HT-29 (cell line): Measurements from ENCODE around the gene PMVK. TPM values are rescaled to one million over a fixed set of nuclear protein-coding genes. Genes with fewer than 3 reads are reported as not detected.
A peak's percentile ranks its signal among the peaks of the same experiment; 100 is the strongest.
"Not testable (repeated sequence)": the region's sequence is repeated elsewhere in the genome, so short reads cannot be mapped to it uniquely, and the experiment has no call there.

Source experiments
- DNase-seq: peaks from one replicate; pipeline ENCODE4 v3.0.0-alpha.2; 2015; ENCODE audit warnings: low spot score
- total RNA-seq: library from RNA; depleted of rRNA; stranded (reverse); fragments of >200 nt; shearing (Covaris generic); gene quantifications from 2 replicates; pipeline ENCODE4 v1.2.3, GENCODE V29; 2014; rRNA removed

Gene PMVK
- 15.7 and 18.9 TPM in 2 replicates for total RNA-seq

DNA sequence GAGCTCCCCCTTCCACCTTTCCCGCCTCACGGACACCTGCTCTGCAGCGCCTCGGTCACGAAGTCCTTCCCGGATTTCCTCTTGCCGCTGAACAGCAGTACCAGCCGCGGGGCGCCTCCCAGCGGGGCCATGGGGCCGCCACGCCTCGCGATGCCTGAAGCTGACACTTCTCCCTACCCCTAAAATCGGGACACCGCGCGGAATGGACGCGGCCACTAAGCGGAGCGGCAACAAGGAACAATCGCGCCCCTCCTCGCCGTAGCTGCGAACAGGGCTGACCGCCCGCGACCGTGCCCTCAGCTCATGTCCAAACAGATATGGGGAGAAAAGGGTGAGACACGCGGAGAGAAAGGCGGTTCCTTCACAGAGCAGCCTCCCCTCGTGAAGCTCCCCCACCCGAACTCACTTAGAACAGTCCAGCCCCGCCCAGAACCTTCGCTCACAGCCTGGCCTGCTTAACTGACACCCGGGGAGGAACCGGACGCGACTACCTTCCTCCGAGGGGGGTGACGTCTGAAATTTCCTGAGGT is at the start of gene PMVK:
Gene PMVK (minus strand): TSS at position 165 of the 530 bp plus-strand sequence. CDS start 34 bp downstream, at position 131.
- peak; percentile 97 for DNase-seq

DNA sequence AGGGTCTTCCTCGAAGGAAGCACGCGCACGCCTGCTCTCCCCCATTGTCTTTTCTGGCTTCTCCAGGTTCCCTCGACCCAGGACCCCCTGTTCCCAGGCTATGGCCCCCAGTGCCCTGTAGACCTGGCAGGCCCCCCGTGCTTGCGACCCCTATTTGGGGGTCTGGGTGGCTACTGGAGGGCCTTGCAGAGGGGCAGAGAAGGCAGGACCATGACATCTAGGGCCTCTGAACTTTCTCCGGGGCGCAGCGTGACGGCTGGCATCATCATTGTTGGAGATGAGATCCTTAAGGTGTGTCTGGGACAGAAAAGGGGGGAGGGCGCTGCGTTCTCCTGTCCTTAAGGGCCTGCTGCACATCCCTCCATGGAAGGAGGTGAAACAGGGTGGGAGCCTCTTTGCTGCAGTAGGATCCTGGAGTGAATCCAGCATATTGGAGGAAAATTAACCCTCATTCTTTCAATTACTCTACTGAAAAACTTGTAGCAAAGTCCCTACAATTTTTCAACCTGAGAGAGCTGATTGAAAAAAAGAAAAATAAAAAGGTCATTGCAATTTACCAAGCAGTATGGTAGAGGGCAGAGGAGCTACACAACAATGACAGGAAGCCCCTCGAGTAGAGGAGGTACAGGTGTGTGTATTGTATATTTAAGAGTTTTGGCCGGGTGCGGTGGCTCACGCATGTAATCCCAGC is 47.4 kb upstream of the PMVK start:
- DNase-seq: no peak

DNA sequence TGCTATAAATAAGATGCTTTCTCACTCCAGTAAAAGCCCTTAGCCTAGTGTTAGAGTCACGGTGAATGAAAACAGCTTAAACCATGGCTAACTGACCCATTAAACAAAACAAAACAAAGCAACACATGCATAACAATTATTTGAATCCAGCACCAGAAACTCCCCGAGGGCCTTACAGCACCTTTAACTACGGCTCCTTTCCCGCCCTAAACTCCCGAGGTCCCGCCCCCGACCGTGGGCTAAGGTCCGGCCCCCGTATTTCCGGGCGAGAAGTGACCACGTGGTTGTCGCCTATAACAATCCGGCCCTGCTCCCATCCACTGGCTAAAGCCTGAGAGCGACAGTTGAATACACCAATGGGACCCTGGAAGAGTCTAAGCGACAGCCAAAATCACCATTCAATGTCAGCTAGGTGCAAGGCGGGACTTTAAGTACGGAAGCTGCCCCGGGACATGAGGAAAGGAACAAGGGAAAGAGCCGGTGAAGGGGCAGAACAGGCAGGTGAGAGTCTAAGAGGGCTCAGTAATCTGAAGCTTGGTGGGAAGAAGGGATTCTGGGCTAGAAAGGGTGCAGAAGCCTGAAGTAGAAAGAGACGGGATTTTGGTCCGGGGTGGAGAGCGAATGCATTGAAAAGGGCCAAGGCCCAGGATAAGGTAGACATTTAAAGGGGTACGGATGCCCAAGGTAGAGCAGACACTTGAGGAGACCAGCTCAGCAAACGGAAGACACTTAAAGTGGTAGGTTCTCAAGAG is 46.6 kb upstream of the PMVK start, which contains the start of gene FLAD1:
Gene FLAD1 (plus strand): TSS at position 448 of the 752 bp plus-strand sequence. CDS start 351 bp downstream, outside the sequence.
- DNase-seq: peak; percentile 99

DNA sequence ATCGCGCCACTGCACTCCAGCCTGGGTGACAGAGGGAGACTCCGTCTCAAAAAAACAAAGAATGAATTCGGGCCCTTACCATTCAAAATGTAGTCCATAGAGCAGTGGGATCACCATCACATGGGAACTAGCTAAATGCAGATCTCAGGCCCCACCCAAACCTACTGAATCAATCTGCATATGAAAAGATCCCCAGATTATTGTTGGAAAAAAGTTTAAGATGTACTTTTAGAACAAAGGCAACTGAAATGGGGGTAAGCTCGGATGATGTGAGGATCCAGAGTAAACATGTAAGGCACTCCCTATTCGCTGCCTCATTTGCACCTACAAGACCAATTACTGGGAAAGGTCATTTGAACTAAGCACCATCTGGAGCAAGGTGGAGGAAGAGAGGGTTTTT is 45.8 kb upstream of the PMVK start:
- no peak for DNase-seq

DNA sequence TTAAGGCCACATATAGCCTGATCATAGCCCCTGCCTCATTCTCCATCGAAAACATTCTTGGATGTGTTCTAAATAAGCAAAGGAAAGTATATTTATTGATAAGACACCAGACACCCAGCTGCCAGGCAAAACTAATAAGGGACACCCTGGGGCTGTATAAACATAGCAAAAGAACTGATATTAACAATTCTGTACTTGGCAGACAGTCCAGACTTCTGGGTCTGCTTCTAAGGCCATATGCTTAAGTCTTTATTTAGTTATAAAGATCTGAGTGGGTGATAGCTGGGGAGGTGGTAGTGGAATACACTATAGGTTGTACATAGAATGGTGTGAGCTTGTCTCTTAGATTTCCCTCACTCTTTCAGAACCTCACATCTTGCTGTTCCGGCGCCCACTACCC is 41.8 kb upstream of the PMVK start:
- no peak for DNase-seq

DNA sequence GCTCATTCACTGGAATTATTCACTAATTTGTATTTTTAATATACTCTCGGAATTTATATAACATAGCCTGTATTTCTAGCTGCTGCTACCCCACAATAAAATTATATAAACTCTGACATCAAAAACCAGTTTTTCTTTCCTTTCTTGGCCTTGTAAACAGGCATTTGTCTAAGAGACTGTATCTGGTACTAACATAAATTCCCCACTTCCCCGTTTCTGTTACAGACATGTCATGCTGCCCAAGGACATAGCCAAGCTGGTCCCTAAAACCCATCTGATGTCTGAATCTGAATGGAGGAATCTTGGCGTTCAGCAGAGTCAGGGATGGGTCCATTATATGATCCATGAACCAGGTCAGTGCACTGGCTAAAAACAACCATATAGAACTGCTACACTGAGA is 41.2 kb upstream of the PMVK start:
- DNase-seq: not testable (repeated sequence)

DNA sequence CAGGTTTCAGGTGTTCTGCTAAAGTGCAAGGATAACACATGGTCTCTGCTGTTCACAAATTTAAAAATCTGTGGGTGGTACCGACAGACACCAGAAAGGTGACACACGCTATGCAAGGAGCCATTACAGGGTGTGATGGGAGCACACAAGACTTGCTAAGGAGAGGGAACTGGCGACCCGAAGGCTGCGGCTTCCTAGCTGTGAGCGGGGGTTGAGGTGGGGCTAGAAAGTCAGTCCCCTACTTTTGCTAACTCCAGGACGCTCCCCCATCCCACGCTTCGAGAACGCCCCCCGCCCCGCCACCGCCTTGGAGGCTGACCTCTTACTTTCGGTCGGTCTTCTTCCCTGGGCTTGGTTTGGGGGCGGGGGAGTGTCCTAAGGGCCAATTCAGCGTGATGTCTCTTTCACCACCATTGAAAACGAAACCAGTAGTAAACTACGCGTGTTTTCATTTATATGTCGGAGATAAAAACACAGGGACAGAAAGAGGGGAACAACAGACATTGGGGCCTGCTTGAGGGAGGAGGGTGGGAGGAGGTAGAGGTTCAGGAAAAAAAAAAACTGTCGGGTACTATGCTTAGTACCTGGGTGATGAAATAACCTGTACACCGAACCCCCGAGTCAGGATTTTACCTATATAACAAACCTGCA is 39.0 kb upstream of the PMVK start:
- DNase-seq: peak; percentile 34

DNA sequence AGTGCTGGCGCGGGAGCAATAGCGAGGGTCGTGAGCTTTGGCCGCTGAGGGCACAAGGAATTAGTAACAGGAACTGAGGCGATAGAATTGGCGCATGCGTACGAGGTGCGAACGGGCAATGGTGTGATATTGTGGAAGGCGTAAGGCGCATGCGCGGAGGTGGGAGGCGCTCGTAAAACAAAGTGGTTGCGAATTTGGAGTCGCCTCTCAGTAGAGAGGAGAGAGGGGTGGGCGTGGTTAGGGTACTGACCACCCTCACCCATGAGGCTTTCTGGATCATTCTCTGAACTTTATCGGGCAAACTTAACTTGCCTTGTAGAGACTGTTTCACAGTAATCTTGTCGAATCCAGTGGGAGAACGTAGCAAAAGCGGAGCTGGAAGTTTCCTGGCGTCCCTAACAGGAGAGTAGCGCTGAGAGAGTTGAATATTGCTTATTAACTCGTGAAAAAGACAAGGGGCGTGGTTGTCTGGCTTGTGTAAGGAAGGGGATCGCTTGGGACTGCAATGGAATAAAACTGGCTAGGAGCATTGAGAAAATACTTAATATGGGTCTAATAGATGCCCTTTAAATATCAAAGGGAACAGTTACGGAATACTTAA is 38.4 kb upstream of the PMVK start:
- peak; percentile 98 for DNase-seq

DNA sequence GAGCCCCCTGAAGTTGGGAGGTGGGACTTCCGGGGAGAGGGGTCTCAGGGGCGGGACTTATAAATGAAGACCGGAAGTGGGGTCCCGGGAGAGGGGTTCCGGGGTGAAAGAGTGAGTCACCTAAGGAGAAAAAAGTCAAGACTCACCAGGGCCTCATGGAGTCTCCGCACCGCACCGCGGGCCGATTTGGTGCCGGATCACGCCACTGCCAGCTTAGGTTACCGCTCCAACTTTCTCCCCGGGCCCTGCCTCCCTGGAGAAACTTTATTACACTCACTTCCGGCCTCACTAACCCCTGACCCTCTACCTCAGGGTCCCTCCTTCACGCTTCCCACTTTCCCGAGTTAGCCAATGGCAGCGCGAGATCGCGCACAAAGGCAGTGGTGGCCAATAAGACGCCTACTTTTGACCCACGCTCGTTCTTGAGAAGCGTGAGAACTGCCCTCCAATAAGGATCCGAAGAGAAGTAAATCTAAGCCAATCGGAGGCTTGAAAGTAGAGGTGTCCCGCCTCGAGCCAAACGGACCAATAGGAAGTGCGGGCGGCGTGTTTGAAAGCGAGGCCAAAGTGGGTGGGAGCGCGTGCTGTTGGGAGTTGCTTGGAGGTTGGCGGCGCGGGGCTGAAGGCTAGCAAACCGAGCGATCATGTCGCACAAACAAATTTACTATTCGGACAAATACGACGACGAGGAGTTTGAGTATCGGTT is 37.7 kb upstream of the PMVK start, which contains the start of gene CKS1B:
Gene CKS1B (plus strand): TSS at position 580 of the 706 bp plus-strand sequence. CDS start 65 bp downstream, at position 645.
- peak; percentile 99 for DNase-seq

DNA sequence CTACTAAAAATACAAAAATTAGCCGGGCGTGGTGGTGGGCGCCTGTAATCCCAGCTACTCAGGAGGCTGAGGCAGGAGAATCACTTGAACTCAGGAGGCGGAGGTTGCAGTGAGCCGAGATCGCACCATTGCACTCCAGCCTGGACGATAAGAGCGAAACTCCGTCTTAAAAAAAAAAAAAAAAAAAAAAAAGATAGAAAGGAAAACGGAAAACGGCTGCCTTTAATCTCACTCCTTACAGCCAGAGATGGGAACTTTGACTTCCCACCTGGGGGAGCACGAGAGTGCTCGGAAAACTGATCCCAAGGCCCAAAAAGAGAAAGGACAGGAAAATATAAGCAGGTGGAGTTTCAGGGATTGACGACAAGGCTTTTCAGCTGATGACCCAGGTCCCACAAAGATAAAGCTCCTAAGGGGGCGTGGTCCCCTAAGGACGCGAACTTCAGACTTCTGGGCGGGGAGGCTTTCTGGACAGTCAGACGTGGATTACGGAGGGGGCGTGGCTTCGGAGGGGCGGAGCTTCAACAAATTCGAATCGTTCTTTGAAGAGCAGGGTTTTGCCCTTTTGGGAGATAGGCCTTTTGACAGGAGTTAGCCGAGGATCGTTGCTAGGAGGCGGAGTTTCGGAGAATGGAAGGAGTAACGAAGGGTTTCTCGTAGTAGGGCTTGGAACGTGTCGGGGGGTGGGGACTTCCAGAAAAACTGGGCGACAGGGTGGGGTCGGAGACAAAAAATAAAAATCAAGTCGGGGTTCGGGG is 37.0 kb upstream of the PMVK start:
- peak; percentile 99 for DNase-seq

DNA sequence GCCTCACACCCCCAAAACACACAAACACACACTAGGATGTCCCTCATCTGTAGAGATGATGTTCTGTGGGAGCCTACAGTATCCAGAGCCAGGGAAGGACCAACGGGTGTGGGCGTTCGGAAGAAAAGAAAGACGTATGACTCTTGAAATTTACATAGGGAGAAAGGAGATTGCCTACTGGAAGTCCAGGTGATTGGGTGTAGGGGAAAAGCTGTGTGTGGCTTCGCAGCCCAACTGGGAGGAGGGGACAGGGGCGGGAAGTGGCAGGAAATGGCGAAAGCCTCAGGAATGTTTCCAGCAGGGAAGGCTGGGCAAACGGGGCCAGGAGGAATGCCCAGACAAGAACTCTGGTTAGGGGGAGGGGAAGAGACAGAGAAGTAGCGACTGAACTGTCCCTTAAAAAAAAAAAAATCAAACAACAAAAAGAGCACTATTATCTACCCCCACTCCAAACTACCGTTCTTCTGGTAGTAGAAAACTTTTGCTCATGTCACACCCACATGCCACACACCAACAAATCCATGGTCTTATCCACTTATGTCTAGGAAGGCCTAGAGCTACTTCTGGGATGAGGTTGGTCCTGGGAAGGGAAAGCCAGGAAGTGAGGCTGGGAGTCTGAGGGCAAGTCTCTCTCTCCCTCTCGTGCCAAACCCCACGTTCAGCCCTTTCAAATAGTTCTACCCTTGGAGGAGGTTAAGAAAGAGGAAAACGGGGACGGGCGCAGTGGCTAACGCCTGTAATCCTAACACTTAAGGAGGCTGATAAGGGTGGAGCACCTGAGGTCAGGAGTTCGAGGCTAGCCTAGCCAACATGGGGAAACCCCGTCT is 36.2 kb upstream of the PMVK start:
- DNase-seq: peak; percentile 93

DNA sequence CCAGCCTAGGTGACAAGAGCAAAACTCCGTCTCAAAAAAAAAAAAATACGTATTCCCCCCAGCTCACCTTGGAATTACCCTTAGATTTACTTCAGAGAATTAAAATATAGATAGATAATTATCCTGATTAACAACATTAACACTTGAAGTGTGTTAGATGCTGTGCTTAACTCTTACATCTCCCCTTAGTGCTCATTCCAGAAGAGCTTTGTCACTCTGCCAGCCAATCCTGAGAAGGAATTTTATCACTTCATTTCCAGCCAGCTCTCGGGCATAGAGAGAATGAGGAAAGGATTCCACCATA is 35.6 kb upstream of the PMVK start:
- no peak for DNase-seq

DNA sequence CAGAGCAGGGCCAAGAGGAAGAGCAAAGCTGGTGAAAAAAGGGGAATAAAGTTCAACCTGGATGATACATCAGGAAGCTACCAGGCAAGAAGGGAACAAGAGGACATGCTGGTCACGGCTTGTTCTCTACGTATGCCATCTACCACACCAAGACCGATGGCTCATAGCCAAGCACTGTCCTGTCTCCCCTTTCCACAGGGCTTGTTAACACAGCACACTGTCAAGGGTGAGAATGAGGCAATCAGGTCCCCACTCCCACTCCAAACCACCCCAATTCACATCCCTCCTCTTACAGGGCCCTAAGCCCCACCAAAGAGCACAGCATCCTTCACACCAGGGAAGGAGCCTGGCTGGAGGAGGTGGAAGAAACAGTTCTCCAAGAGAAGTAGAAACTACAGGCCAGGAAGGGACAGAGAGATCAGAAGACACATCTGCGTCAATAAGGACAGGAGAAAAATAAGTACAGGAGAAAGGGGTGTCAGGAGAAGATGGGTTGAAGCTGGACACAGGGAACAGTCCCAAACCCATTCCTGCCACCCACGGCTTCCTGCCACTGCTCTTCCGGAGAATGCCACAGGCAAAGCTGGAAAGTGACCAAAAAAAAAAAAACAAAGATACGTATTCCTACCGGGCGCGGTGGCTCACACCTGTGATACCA is 35.0 kb upstream of the PMVK start:
- DNase-seq: peak; percentile 55

DNA sequence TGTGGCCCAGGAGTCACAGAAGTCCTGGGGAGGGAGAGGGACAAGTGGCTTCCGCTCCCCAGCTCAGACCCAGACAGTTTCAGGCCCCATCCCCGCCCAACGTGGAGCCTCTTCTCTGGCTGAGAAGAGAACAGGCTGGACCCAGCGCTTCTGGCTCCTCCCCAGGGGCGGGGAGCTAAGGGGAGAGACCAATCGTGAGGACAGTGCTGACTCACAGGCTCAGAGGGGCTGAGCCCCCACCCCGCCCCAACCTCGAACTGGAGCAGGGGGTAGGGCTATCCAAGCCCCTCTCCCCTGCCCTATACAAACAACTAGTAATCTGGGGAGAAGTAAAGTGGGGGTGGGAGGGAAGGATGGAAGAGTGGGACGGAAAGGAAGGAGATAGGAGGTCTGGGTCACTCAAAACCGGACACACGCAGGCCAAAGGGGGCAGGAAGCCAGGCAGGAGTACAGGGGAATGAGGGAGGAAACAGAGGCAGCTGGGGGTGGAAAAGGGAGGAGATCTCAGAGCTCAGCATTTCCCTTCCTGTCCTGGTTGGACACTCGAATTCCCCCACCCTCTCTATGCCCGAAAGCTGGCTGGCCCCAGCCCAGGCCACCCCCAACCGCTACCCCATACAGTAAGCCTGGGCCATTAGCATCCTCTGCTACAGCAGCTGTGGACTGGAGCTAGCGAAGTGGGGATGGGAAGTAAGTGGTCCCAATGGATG is 34.3 kb upstream of the PMVK start, which contains the start of gene SHC1:
Gene SHC1 (minus strand): TSS at position 117 of the 710 bp plus-strand sequence. CDS start 221 bp downstream, outside the sequence.
- DNase-seq: peak; percentile 62

DNA sequence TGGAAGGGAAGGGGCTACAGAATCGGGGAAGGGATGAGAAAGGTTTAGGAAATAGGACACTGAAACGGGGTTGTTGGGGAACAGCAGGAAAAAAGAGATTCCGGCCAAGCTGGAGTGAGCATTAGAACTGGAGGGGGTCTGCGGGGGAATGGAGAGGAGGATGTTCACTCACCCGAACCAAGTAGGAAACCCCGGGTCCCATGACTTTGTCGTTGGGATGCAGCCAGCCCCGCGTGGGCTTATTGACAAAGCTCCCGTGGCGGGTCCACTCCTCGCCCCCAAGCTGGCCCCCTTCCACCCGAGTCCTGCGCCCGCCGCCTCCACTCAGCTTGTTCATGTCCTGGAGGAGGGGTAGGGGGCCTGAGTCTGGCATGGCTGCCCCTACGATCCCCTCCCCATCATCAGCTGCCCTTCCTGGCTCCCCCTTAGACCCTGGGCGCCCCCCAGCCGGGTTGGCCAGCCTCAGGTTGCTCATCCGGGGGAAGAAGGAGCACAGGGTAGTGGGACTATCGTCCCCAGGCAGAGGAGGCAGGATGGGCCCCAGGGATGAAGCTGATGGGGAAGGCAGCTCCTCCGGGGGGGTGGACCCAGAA is 33.4 kb upstream of the PMVK start:
- DNase-seq: no peak

DNA sequence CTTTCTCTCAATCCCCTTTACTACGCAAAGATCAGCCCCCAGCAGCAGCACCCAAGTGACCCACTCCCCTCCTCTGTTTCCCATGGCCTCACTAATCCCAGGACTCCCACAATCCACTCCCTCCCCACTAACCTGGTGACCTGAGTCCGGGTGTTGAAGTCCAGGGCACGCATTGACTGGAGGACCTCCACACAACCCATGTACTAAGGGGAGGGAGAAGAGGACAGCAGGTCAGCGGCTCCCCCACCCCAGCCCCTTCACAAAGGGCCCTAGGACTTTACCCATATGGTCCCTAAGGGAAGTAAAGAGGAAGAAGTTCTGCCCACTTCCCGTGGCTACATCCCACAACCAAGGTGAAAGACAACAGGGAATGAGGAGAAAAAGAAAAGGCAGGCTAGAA is 32.7 kb upstream of the PMVK start:
- DNase-seq: no peak

DNA sequence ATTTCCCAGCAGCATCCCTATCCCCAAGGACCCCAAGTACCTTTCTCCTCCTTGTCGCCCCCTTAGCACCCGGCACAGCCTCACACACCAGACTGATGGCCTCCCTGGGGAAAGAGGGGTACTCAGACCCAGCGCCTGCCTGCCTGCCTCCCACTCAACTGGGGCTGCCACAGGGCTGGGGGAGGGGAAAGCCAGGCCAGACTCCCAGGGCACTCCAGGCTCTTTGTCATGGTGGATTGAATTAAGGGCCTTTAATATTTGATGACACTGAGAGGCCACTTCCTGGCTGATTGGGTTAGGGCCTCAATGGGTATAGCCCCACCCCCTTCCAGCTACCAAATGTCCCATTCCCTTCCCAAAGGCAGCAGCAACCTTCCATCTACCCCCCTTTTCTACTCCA is 32.2 kb upstream of the PMVK start:
- no peak for DNase-seq
